IMR-90 (cell line): Measurements from ENCODE around the gene FAM83G.
"Not testable (repeated sequence)": the region's sequence is repeated elsewhere in the genome, so short reads cannot be mapped to it uniquely, and the experiment has no call there.

ENCODE experiments used
- POLR2A ChIP-seq: IDR thresholded peaks from 2 replicates; pipeline ENCODE4 v1.6.1; 2012; ENCODE audit warnings: mild to moderate bottlenecking, low read depth, low read length
- TF ChIP-seq, protein P1 (sequence below): conservative IDR thresholded peaks from 2 replicates; pipeline ENCODE4 v1.5.1; 2012; ENCODE audit warnings: mild to moderate bottlenecking, low read depth, low read length, improper control_type of control experiment
- TF ChIP-seq, protein P2 (sequence below): fragments of 150-350 bp; IDR thresholded peaks from 2 replicates; pipeline ENCODE4 v1.6.1; 2016; ENCODE audit warnings: low read depth, mild to moderate bottlenecking, low read length, moderate library complexity, borderline replicate concordance

DNA sequence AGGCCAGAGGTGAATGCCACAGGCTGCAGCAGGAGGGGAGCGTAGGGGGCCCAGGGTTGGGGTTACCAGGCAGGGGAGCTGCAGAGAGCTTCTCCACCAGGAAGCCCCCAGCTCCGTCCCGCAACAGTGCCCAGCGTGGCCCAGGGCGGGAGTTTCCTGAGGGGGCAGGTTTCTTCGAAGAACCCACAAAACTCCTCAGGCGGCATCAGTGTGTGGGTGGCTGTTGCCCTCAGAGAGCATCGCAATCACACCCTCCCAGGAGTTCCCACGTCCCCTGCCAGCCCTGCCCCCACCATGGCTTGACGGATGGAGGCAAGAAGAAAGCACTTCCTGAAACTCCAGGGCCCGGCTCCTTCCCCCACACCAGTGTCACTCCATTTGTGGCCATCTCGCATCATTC lies 34.2 kb upstream of the FAM83G start:
- TF ChIP-seq, protein P1, sequence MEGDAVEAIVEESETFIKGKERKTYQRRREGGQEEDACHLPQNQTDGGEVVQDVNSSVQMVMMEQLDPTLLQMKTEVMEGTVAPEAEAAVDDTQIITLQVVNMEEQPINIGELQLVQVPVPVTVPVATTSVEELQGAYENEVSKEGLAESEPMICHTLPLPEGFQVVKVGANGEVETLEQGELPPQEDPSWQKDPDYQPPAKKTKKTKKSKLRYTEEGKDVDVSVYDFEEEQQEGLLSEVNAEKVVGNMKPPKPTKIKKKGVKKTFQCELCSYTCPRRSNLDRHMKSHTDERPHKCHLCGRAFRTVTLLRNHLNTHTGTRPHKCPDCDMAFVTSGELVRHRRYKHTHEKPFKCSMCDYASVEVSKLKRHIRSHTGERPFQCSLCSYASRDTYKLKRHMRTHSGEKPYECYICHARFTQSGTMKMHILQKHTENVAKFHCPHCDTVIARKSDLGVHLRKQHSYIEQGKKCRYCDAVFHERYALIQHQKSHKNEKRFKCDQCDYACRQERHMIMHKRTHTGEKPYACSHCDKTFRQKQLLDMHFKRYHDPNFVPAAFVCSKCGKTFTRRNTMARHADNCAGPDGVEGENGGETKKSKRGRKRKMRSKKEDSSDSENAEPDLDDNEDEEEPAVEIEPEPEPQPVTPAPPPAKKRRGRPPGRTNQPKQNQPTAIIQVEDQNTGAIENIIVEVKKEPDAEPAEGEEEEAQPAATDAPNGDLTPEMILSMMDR, result not testable (repeated sequence)
- TF ChIP-seq POLR2A, result not testable (repeated sequence)
- TF ChIP-seq, protein P2, sequence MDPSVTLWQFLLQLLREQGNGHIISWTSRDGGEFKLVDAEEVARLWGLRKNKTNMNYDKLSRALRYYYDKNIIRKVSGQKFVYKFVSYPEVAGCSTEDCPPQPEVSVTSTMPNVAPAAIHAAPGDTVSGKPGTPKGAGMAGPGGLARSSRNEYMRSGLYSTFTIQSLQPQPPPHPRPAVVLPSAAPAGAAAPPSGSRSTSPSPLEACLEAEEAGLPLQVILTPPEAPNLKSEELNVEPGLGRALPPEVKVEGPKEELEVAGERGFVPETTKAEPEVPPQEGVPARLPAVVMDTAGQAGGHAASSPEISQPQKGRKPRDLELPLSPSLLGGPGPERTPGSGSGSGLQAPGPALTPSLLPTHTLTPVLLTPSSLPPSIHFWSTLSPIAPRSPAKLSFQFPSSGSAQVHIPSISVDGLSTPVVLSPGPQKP, result not testable (repeated sequence)
